Measurements from ENCODE around the gene AGMAT. TPM values are rescaled to one million over a fixed set of nuclear protein-coding genes. Genes with fewer than 3 reads are reported as not detected.

The AGMAT gene
- total and polyA plus RNA-seq, 9 of the 15 experiments (the other 6 are each of a cell fraction or from before 2014, with no cell fraction given), result not detected

GRCh38 chr1:15526490-15527339, 58.1 kb downstream of the AGMAT start, which contains the start of gene DNAJC16 (continued):
- TF ChIP-seq CLOCK (CRISPR knock-in tag; IDR thresholded peaks at IDR 0.05; ENCODE audit: borderline replicate concordance), result 0 out of 2 replicates have a peak, but pooled peaks have one; percentile 66
- TF ChIP-seq E2F8 (IDR thresholded peaks at IDR 0.05; ENCODE audit: low read depth, partially characterized antibody), result peak; percentile 59
- TF ChIP-seq NR3C1 (CRISPR knock-in tag; IDR thresholded peaks at IDR 0.05), result no peak
- TF ChIP-seq IFI16 (CRISPR knock-in tag; IDR thresholded peaks at IDR 0.05), result no peak
- no peak for TF ChIP-seq RAD21 (CRISPR knock-in tag; conservative IDR thresholded peaks at IDR 0.05 in 1 of 2, IDR thresholded peaks at IDR 0.05 in 1 of 2)
- peak; percentile 97 for TF ChIP-seq MITF (IDR thresholded peaks at IDR 0.05)
- TF ChIP-seq BRF1 (IDR thresholded peaks at IDR 0.05; ENCODE audit: borderline replicate concordance, extremely low read depth, insufficient read length), result no peak
- TF ChIP-seq COPS2 (conservative IDR thresholded peaks at IDR 0.05), result no peak
- no peak for TF ChIP-seq ZNF3 (CRISPR knock-in tag; IDR thresholded peaks at IDR 0.05)
- TF ChIP-seq SIX5 (IDR thresholded peaks at IDR 0.05; ENCODE audit: borderline replicate concordance in 1 of 2, insufficient read depth in 1 of 2, low read depth in 1 of 2, low read length in 2 of 2), result peak in 1 of 2 experiments; percentile 24; a peak in 1 of 4 replicates
- no peak for TF ChIP-seq NFATC3 (IDR thresholded peaks at IDR 0.05)
- peak; percentile 53; the same call in 1 of the 2 replicates for TF ChIP-seq ARID1B (IDR thresholded peaks at IDR 0.05)
- TF ChIP-seq ATF6 (CRISPR knock-in tag; IDR thresholded peaks at IDR 0.05), result no peak; the same call in 1 of the 2 replicates
- no peak for TF ChIP-seq MXD1 (CRISPR knock-in tag; IDR thresholded peaks at IDR 0.05; ENCODE audit: borderline replicate concordance, poor library complexity, severe bottlenecking)
- TF ChIP-seq POLR2B (IDR thresholded peaks at IDR 0.05; ENCODE audit: low read depth, partially characterized antibody), result peak; percentile 88
- no peak; the same call in 1 of the 2 replicates for TF ChIP-seq GABPB2 (CRISPR knock-in tag; conservative IDR thresholded peaks at IDR 0.05)

All from K562 (cell line).